Sigmoid colon (tissue), 7 donors: Measurements from ENCODE around the gene SLC5A9. TPM values are rescaled to one million over a fixed set of nuclear protein-coding genes. Genes with fewer than 3 reads are reported as not detected.

Source experiments
- DNase-seq: peaks from one replicate; pipeline ENCODE4 v3.0.0-alpha.2; 2019
- H3K27ac ChIP-seq, 4 donors: fragments of 200-600 bp; sonication (generic); one replicate each; pipeline ENCODE4 v1.5.1; 2016 to 2019; ENCODE audit warnings: mild to moderate bottlenecking in 1 of 4
- H3K27me3 ChIP-seq, 3 donors: fragments of 200-600 bp; sonication (generic); one replicate each; pipeline ENCODE4 v1.5.1; 2019; ENCODE audit warnings: mild to moderate bottlenecking in 1 of 3
- H3K36me3 ChIP-seq, 4 donors: fragments of 200-600 bp; sonication (generic); one replicate each; pipeline ENCODE4 v1.5.1; 2016 to 2019
- H3K4me1 ChIP-seq, 4 donors: fragments of 200-600 bp; sonication (generic); one replicate each; pipeline ENCODE4 v1.5.1; 2017 to 2019
- H3K4me3 ChIP-seq, 4 donors: fragments of 200-600 bp; sonication (generic); one replicate each; pipeline ENCODE4 v1.5.1; 2017 to 2019; ENCODE audit warnings: mild to moderate bottlenecking in 2 of 4, moderate library complexity in 1 of 4
- H3K9me3 ChIP-seq, 4 donors: fragments of 200-600 bp in 3 of 4; sonication (generic) in 3 of 4; one replicate each; pipeline versions ENCODE4 v1.5.1 to v1.6.1; 2013 to 2019
- CTCF ChIP-seq, 4 experiments: fragments of 450-650 bp in 3 of 4; fragments of 200-600 bp in 1 of 4; IDR thresholded peaks; one replicate each; pipeline ENCODE4 v1.5.1; 2016 to 2019; ENCODE audit warnings: antibody characterized with exemption in 4 of 4, mild to moderate bottlenecking in 3 of 4, moderate library complexity in 2 of 4
- EP300 ChIP-seq, 4 donors: sonication (generic); formaldehyde crosslinking; IDR thresholded peaks; one replicate each; pipeline ENCODE4 v1.6.1; 2017; ENCODE audit warnings: antibody characterized with exemption in 4 of 4
- POLR2A ChIP-seq, 2 donors: fragments of 450-650 bp; IDR thresholded peaks; one replicate each; pipeline ENCODE4 v1.6.1; 2016; ENCODE audit warnings: antibody characterized with exemption in 2 of 2, mild to moderate bottlenecking in 2 of 2, moderate library complexity in 2 of 2
- POLR2AphosphoS5 ChIP-seq, 4 donors: sonication (generic); formaldehyde crosslinking; IDR thresholded peaks; one replicate each; pipeline ENCODE4 v1.6.1; 2017; ENCODE audit warnings: antibody characterized with exemption in 4 of 4
- WGBS, 2 donors: extraction: QIAGEN DNeasy Blood & Tissue Kit; methylation state at CpG; one replicate each; pipeline ENCODE4 v1.1.7; 2013; 5-methylcytosine and 5-hydroxymethylcytosine counted together
- intact Hi-C: fragments of 100-400 bp; cut with DNase I; formaldehyde crosslinking; loops from one replicate; pipeline ENCODE4 v1.15.1; 2023
- polyA plus RNA-seq, 3 donors: library from polyadenylated mRNA; stranded (reverse); fragments of 200-250 nt; gene quantifications; one replicate each; pipeline ENCODE4 v1.2.3, GENCODE V29; 2013
- total RNA-seq, 4 donors: library from RNA; depleted of rRNA; stranded (reverse); fragments of >200 nt; gene quantifications; one replicate each; pipeline ENCODE4 v1.1.0, GENCODE V29; 2016
- donor health status: healthy with polysubstance abuse.
- donor health status: Bipolar disorder and iron deficiency.
- donor health status: healthy.

The SLC5A9 gene
- total and polyA plus RNA-seq, 7 donors = 0.69 to 1.5 TPM; not detected in 5

GRCh38 chr1:48203287-48203900, 19.1 kb upstream of the SLC5A9 start:
- Histone ChIP-seq H3K27me3 (no peaks in the 10 kb centered on the region), H3K4me3 (no peak overlapping the region), H3K4me1 (no peaks in the 10 kb centered on the region), H3K27ac (no peak overlapping the region), H3K9me3 (no peaks in the 10 kb centered on the region), H3K36me3 (no peaks in the 10 kb centered on the region)
- WGBS, 2 donors = 64 to 74% methylated on average over 3 of the region's 3 CpGs
- intact Hi-C loops = loop anchor here (2.0 to 5.0 kb wide), 3 partner anchors 91 to 466 kb away; no protein-coding TSS in a partner anchor
- no peak for DNase-seq
- TF ChIP-seq CTCF (IDR thresholded peaks at IDR 0.05) (peak in 3 of 4 experiments; percentile 27 to 48 (median 46)), POLR2AphosphoS5 (IDR thresholded peaks at IDR 0.05) (no peak)

- 88% methylated on average over 5 of the region's 5 CpGs for WGBS, 2 donors
- DNase-seq = no peak
- H3K27me3 ChIP-seq = no peaks in the 10 kb centered on the region
- H3K4me3 ChIP-seq = no peak overlapping the region
- intact Hi-C loops = no loop called here
- no peak overlapping the region for H3K27ac ChIP-seq
- TF ChIP-seq CTCF (IDR thresholded peaks at IDR 0.05) (no peak), EP300 (IDR thresholded peaks at IDR 0.05) (no peak), POLR2AphosphoS5 (IDR thresholded peaks at IDR 0.05) (no peak), POLR2A (IDR thresholded peaks at IDR 0.05) (no peak)
- H3K9me3 ChIP-seq = no peaks in the 10 kb centered on the region
- no peaks in the 10 kb centered on the region for H3K36me3 ChIP-seq
- no peaks in the 10 kb centered on the region for H3K4me1 ChIP-seq
These were observed 17.0 kb upstream of the SLC5A9 start for GRCh38 chr1:48205522-48205921.

GRCh38 chr1:48206371-48206770, 16.1 kb upstream of the SLC5A9 start:
- TF ChIP-seq CTCF (IDR thresholded peaks at IDR 0.05) (no peak), EP300 (IDR thresholded peaks at IDR 0.05) (no peak), POLR2A (IDR thresholded peaks at IDR 0.05) (no peak), POLR2AphosphoS5 (IDR thresholded peaks at IDR 0.05) (no peak)
- H3K36me3 ChIP-seq = no peaks in the 10 kb centered on the region
- DNase-seq = no peak
- H3K27ac ChIP-seq = no peak overlapping the region
- H3K4me1 ChIP-seq = no peaks in the 10 kb centered on the region
- intact Hi-C loops = no loop called here
- no peak overlapping the region for H3K4me3 ChIP-seq
- 26 to 76% methylated on average over 5 of the region's 5 CpGs for WGBS, 2 donors
- no peaks in the 10 kb centered on the region for H3K27me3 ChIP-seq
- H3K9me3 ChIP-seq = no peaks in the 10 kb centered on the region

- TF ChIP-seq EP300 (IDR thresholded peaks at IDR 0.05) = no peak
- TF ChIP-seq POLR2AphosphoS5 (IDR thresholded peaks at IDR 0.05) = no peak
- no peak for TF ChIP-seq CTCF (IDR thresholded peaks at IDR 0.05)
- TF ChIP-seq POLR2A (IDR thresholded peaks at IDR 0.05) = no peak
- H3K36me3 ChIP-seq = no peaks in the 10 kb centered on the region
- H3K9me3 ChIP-seq = no peaks in the 10 kb centered on the region
- H3K4me1 ChIP-seq = no peaks in the 10 kb centered on the region
- WGBS, 2 donors = 48 to 91% methylated on average over 3 of the region's 3 CpGs
- H3K27ac ChIP-seq = no peak overlapping the region
- no peak for DNase-seq
- no peak overlapping the region for H3K4me3 ChIP-seq
- intact Hi-C loops = no loop called here
- H3K27me3 ChIP-seq = no peaks in the 10 kb centered on the region
These were observed 15.4 kb upstream of the SLC5A9 start for GRCh38 chr1:48207131-48207530.

GRCh38 chr1:48207536-48208075, 14.9 kb upstream of the SLC5A9 start:
- no peak overlapping the region for H3K4me3 ChIP-seq
- no peaks in the 10 kb centered on the region for H3K36me3 ChIP-seq
- no peaks in the 10 kb centered on the region for H3K9me3 ChIP-seq
- TF ChIP-seq CTCF (IDR thresholded peaks at IDR 0.05) (no peak), POLR2A (IDR thresholded peaks at IDR 0.05) (no peak), EP300 (IDR thresholded peaks at IDR 0.05) (no peak), POLR2AphosphoS5 (IDR thresholded peaks at IDR 0.05) (no peak)
- 71 to 98% methylated on average over 3 of the region's 3 CpGs for WGBS, 2 donors
- H3K4me1 ChIP-seq = no peaks in the 10 kb centered on the region
- no peaks in the 10 kb centered on the region for H3K27me3 ChIP-seq
- intact Hi-C loops = no loop called here
- no peak overlapping the region for H3K27ac ChIP-seq
- no peak for DNase-seq
